Fibroblast of lung (primary cell): ENCODE results near the gene BRD3.

Source experiments
- EZH2 ChIP-seq: IDR thresholded peaks from 2 replicates; pipeline ENCODE4 v1.5.1; 2012; ENCODE audit warnings: low read length, control low read depth, mild to moderate bottlenecking; ENCODE audit errors: missing control alignments
- TF ChIP-seq, protein P1 (sequence below), 2 donors: IDR thresholded peaks in 1 of 2; conservative IDR thresholded peaks in 1 of 2; 1 replicate in 1 of 2; 2 replicates in 1 of 2; pipeline ENCODE4 v1.5.1; 2011 to 2012; ENCODE audit warnings: low read length in 2 of 2, control low read depth in 1 of 2, inconsistent platforms in 1 of 2, low read depth in 1 of 2, mild to moderate bottlenecking in 1 of 2

DNA sequence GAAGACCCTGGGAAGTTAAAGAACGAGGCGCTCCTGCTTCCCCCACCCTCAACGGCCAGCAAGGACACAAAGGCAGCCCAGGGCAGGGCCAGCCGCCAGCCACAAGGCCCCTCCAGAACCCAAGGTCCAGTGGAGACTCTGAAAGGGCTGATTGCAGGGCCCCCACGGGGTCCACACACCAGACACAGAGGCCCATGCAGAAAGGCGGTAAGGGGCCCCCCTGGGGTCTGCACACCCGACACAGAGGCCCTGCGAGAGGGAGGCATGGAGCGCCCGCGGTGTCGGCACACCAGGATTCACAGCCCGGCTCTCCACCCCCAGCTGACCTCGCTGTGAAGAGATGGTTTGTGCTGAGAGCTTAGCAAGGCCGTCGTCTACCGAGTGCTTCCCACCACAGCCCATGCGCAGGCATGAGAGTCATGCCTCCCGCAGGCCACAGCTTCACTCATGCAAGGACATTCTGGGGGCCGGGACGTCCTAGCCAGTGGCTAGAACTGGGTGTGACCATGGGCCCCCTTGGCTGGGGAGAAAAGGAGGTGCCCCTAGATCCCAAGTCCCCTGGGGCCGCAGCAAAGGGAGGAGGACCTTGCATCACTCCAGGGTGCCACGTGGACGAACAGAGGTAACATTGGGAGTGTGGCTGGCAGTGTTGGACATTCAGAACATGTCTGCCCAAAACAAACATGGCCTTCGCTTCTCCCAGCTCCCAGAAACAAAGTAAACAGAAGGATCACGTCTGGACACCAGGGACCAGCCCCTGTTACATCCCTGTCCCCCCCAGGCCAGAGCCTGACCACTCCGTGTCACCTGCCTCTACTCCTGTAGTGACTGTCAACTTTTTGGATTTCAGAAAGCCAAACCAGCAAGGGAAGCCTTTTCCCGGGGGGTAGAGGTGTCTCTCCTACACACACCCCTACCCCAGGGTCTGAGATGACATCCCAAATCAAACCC lies 9.8 kb downstream of the BRD3 start:
- TF ChIP-seq, protein P1, sequence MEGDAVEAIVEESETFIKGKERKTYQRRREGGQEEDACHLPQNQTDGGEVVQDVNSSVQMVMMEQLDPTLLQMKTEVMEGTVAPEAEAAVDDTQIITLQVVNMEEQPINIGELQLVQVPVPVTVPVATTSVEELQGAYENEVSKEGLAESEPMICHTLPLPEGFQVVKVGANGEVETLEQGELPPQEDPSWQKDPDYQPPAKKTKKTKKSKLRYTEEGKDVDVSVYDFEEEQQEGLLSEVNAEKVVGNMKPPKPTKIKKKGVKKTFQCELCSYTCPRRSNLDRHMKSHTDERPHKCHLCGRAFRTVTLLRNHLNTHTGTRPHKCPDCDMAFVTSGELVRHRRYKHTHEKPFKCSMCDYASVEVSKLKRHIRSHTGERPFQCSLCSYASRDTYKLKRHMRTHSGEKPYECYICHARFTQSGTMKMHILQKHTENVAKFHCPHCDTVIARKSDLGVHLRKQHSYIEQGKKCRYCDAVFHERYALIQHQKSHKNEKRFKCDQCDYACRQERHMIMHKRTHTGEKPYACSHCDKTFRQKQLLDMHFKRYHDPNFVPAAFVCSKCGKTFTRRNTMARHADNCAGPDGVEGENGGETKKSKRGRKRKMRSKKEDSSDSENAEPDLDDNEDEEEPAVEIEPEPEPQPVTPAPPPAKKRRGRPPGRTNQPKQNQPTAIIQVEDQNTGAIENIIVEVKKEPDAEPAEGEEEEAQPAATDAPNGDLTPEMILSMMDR (conservative IDR thresholded peaks at IDR 0.05 in 1 of 2, IDR thresholded peaks at IDR 0.05 in 1 of 2; ENCODE audit: low read depth in 1 of 2, low read length in 2 of 2): no peak
- TF ChIP-seq EZH2: no peak
